Body of pancreas (tissue), 4 donors: ENCODE measurements around the gene KLK6.

Experiments
- CTCF ChIP-seq, 7 experiments: fragments of 450-650 bp in 4 of 7; fragments of 200-600 bp in 3 of 7; sonication (generic) in 3 of 7; IDR thresholded peaks; one replicate each; pipeline ENCODE4 v1.5.1; 2016 to 2019; ENCODE audit warnings: antibody characterized with exemption in 7 of 7
- POLR2A ChIP-seq, 3 donors: fragments of 450-650 bp; IDR thresholded peaks; one replicate each; pipeline ENCODE4 v1.6.1; 2016; ENCODE audit warnings: antibody characterized with exemption in 3 of 3, mild to moderate bottlenecking in 2 of 3

- no peak for TF ChIP-seq CTCF (IDR thresholded peaks at IDR 0.05)
- TF ChIP-seq POLR2A (IDR thresholded peaks at IDR 0.05): no peak
Measured at GRCh38 chr19:50909240-50910070, 59.9 kb downstream of the KLK6 start.
